Fibroblast of the aortic adventitia (primary cell): ENCODE data around the gene TMEM147. TPM values are rescaled to one million over a fixed set of nuclear protein-coding genes. Genes with fewer than 3 reads are reported as not detected.
A peak's percentile ranks its signal among the peaks of the same experiment; 100 is the strongest.

ENCODE experiments used
- DNase-seq: peaks from one replicate; pipeline ENCODE4 v3.0.0-alpha.2; 2010; ENCODE audit warnings: low read depth
- H3K4me3 ChIP-seq: 2 replicates; pipeline ENCODE4 v1.5.1; 2011; ENCODE audit warnings: low read depth, mild to moderate bottlenecking, control low read depth, low read length, moderate library complexity
- CTCF ChIP-seq: IDR thresholded peaks from 2 replicates; pipeline ENCODE4 v1.5.1; 2011; ENCODE audit warnings: mild to moderate bottlenecking, low read length, control low read depth, inconsistent platforms; ENCODE audit not compliant: insufficient read depth
- total RNA-seq: library from RNA; depleted of rRNA; stranded (reverse); fragments of >200 nt; gene quantifications from 2 replicates; pipeline ENCODE4 v1.2.3, GENCODE V29; 2012; ENCODE audit warnings: low replicate concordance

Gene TMEM147
- total RNA-seq, 1 donor: 63.7 TPM

DNA sequence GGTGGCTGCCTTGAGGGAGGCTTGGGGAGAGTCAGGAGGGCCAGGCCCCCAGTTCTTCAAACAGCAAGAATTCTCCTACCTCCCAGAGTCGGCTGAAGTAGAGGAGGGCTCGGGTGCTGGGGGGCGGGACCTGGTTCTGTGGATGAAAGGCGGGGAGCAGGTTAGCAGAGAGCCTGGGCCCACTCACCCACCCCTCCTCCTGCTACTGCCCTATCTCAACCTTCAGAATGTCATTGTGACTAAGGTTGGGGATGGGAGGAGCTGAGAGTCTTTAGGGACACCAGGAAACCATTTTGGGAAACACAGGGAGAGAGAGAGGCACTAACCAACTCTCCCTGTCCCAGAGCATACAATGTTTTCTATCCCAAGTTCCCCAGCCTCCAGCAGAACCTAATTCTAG, 42.7 kb upstream of the TMEM147 start:
- TF ChIP-seq CTCF: no peak
- H3K4me3 ChIP-seq: no peak overlapping the region
- DNase-seq: no peak

GRCh38 chr19:35506011-35506410, 39.4 kb upstream of the TMEM147 start:
- no peak overlapping the region for H3K4me3 ChIP-seq
- no peak for TF ChIP-seq CTCF
- DNase-seq: no peak

DNA sequence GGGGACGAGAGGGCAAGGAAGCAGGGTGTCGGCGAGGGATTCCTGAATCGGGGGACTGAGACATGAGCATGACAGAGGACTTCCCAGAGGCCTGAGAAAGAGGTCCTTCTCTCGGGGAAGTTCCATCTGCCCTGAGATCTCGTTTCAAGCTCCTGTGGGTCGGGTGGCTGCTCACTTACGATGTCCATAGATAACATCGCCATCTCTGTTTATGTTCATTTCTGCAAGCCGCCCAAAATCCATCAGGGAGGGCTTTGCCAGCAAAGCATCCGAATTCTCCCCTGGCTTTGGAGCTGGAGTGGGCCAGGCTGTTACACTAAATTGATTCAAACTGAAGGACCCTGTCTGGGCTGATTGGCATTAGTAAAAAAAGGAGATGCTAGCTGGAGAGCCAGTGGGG, 37.9 kb upstream of the TMEM147 start:
- no peak for TF ChIP-seq CTCF
- DNase-seq: no peak

DNA sequence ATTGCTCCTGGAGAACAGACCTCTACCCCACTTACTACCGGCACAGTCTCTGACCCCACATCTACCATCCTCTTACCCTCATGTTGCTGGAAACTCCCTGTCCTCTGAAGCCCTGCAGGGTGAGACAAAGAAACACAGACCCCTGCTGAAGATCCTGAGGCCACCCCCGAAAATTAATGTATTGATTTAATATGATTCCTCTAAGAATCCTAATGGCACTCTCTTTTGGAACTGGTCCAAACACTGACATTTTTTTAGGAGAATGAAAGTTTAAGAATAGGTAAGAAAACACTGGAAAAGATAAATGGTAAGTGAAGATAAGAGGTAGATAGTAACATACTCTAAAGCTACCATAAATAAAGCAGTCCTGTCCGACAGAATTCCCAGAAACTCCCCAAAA, 37.3 kb upstream of the TMEM147 start:
- DNase-seq: no peak
- no peak for TF ChIP-seq CTCF
- no peak overlapping the region for H3K4me3 ChIP-seq

More for the DNA sequence above, 37.9 kb upstream of the TMEM147 start:
- H3K4me3 ChIP-seq: no peak overlapping the region

GRCh38 chr19:35509018-35509652, 36.3 kb upstream of the TMEM147 start:
- H3K4me3 ChIP-seq: no peak overlapping the region
- DNase-seq: no peak
- TF ChIP-seq CTCF: no peak

DNA sequence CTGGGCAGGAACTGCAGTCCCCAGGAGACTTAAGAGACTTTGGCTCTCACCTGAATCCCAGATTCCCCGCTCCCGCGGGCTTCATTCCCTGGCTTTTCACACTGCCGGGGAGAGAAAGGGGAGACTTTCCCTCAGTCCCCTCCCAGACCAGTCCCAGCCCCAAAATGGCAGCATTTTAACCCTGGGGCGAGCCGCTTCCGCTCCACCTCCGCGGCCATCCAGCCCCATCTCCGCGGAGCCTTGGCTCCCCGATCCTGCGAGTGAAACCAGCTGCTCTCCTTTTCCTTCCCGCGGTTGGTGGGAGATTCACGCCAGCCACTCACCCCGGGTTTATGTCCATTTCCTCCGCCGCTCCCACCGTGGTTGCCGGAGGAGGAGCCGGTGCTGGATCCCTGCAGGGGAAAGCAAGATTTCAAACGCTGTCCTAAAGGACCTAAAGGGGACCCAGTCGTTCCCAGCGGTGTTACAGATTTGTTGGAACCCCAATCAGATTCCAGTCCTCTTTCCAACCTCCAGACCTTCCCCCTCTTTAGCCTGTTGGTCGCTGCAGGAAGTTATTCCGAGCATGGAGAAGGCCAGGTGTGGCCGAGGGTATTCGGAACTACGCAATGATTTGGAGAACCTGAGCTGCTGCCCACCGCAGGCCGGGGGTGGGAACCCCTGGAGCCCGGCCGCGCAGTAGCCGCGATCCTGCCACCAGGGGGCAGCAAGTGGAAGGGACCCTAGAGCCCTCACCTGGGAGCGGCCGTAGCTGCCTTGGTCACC, 35.4 kb upstream of the TMEM147 start:
- peak; percentile 90 for TF ChIP-seq CTCF
- H3K4me3 ChIP-seq: peak overlapping the region; percentile 48
- DNase-seq: peak; percentile 38
